ENCODE measurements around the gene WNT6. TPM values are rescaled to one million over a fixed set of nuclear protein-coding genes. Genes with fewer than 3 reads are reported as not detected.
A peak's percentile ranks its signal among the peaks of the same experiment; 100 is the strongest.

The WNT6 gene
- total and polyA plus RNA-seq, 3 experiments from 2014 or later: 0.27 to 0.42 (median 0.39) TPM

- CTCF ChIA-PET: interaction anchor here (0.6 to 15.8 kb wide), 5 partner anchors 15 to 531 kb away, joined by 3 to 1010 read pairs (median 3); partner anchors contain the start of genes BCS1L, CDK5R2, WNT10A and ZNF142
- Histone ChIP-seq H3K36me3 (ENCODE audit: insufficient read depth, low read length) (no peaks in the 10 kb centered on the region), H3K4me3 (ENCODE audit: low read length) (peak overlapping the region; percentile 57), H3K27me3 (ENCODE audit: insufficient read depth, low read length, poor library complexity, severe bottlenecking) (no peaks in the 10 kb centered on the region), H3K27ac (ENCODE audit: low read depth, low read length) (peak overlapping the region; percentile 70), H3K9me3 (ENCODE audit: low read length) (no peaks in the 10 kb centered on the region), H3K4me1 (ENCODE audit: insufficient read depth, low read length) (peaks cover 65% of the 10 kb centered on the region)
- peak overlapping the region; percentile 87 to 99 (median 98) for H3K27ac Mint-ChIP-seq
- peaks cover 49 to 71% (median 67%) of the 10 kb centered on the region in 3 donors for H3K4me1 Mint-ChIP-seq
- peak overlapping the region; percentile 57 to 84 (median 75) for H3K4me3 Mint-ChIP-seq
- H3K36me3 Mint-ChIP-seq: peaks cover 0 to 2% (median 0%) of the 10 kb centered on the region in 3 donors
- POLR2A ChIA-PET: interaction anchor here (0.5 to 8.3 kb wide), 5 partner anchors 12 to 553 kb away, joined by 3 to 130 read pairs (median 3); partner anchors contain the start of genes BCS1L, WNT10A and ZNF142
- H3K27me3 Mint-ChIP-seq: peaks cover 0 to 13% of the 10 kb centered on the region in 2 donors
- DNase-seq: no peak
- peaks cover 0 to 2% (median 0%) of the 10 kb centered on the region in 5 donors for H3K9me3 Mint-ChIP-seq
Measured at GRCh38 chr2:218893349-218894150, 33.9 kb downstream of the WNT6 start.

- peaks cover 0 to 2% (median 0%) of the 10 kb centered on the region in 5 donors for H3K9me3 Mint-ChIP-seq
- no peak for DNase-seq
- H3K36me3 ChIP-seq (ENCODE audit: insufficient read depth, low read length): no peaks in the 10 kb centered on the region
- ChIA-PET POLR2A (interaction anchor here (0.5 to 8.3 kb wide), 3 partner anchors 12 to 552 kb away, joined by 3 to 130 read pairs (median 3); partner anchors contain the start of gene WNT10A), CTCF (interaction anchor here (15.8 kb wide), 1 partner anchor 15 kb away, joined by 1010 read pairs; the partner anchor contains the start of gene WNT10A)
- peaks cover 0 to 2% (median 0%) of the 10 kb centered on the region in 3 donors for H3K36me3 Mint-ChIP-seq
- H3K4me3 Mint-ChIP-seq: peak overlapping the region; percentile 57 to 83 (median 75)
- H3K27ac Mint-ChIP-seq: peak overlapping the region; percentile 23 to 99 (median 98)
- peaks cover 52 to 73% (median 69%) of the 10 kb centered on the region in 3 donors for H3K4me1 Mint-ChIP-seq
- H3K4me1 ChIP-seq (ENCODE audit: insufficient read depth, low read length): peaks cover 67% of the 10 kb centered on the region
- H3K27ac ChIP-seq (ENCODE audit: low read depth, low read length): no peak overlapping the region
- no peaks in the 10 kb centered on the region for H3K27me3 ChIP-seq (ENCODE audit: insufficient read depth, low read length, poor library complexity, severe bottlenecking)
- H3K9me3 ChIP-seq (ENCODE audit: low read length): no peaks in the 10 kb centered on the region
- H3K27me3 Mint-ChIP-seq: peaks cover 0 to 18% of the 10 kb centered on the region in 2 donors
- H3K4me3 ChIP-seq (ENCODE audit: low read length): peak overlapping the region; percentile 57
Measured at GRCh38 chr2:218894151-218894879, 34.7 kb downstream of the WNT6 start.

- ChIA-PET POLR2A (interaction anchor here (8.3 kb wide), 1 partner anchor 13 kb away, joined by 130 read pairs; the partner anchor contains the start of gene WNT10A), CTCF (interaction anchor here (15.8 kb wide), 1 partner anchor 16 kb away, joined by 1010 read pairs; the partner anchor contains the start of gene WNT10A)
- Histone ChIP-seq H3K9me3 (ENCODE audit: low read length) (no peaks in the 10 kb centered on the region), H3K36me3 (ENCODE audit: insufficient read depth, low read length) (no peaks in the 10 kb centered on the region), H3K27ac (ENCODE audit: low read depth, low read length) (no peak overlapping the region), H3K4me3 (ENCODE audit: low read length) (no peak overlapping the region), H3K27me3 (ENCODE audit: insufficient read depth, low read length, poor library complexity, severe bottlenecking) (peaks cover 4% of the 10 kb centered on the region), H3K4me1 (ENCODE audit: insufficient read depth, low read length) (peaks cover 67% of the 10 kb centered on the region)
- H3K36me3 Mint-ChIP-seq: peaks cover 0 to 2% (median 0%) of the 10 kb centered on the region in 3 donors
- DNase-seq: no peak
- H3K4me1 Mint-ChIP-seq: peaks cover 52 to 73% (median 69%) of the 10 kb centered on the region in 3 donors
- H3K27ac Mint-ChIP-seq: peak overlapping the region; percentile 54 to 99 (median 98)
- H3K9me3 Mint-ChIP-seq: peaks cover 0 to 2% (median 0%) of the 10 kb centered on the region in 5 donors
- H3K4me3 Mint-ChIP-seq: peak overlapping the region in 5 of 7 donors; percentile 2 to 75 (median 18)
- peaks cover 0 to 20% of the 10 kb centered on the region in 2 donors for H3K27me3 Mint-ChIP-seq
Measured at GRCh38 chr2:218894880-218895157, 35.2 kb downstream of the WNT6 start.

GRCh38 chr2:218895326-218895725, 35.7 kb downstream of the WNT6 start:
- ChIA-PET POLR2A (interaction anchor here (8.3 kb wide), 1 partner anchor 13 kb away, joined by 130 read pairs; the partner anchor contains the start of gene WNT10A), CTCF (interaction anchor here (15.8 kb wide), 1 partner anchor 16 kb away, joined by 1010 read pairs; the partner anchor contains the start of gene WNT10A)
- H3K27ac Mint-ChIP-seq: peak overlapping the region; percentile 54 to 99 (median 98)
- H3K36me3 Mint-ChIP-seq: peaks cover 0 to 2% (median 0%) of the 10 kb centered on the region in 3 donors
- peaks cover 4% of the 10 kb centered on the region for H3K27me3 ChIP-seq (ENCODE audit: insufficient read depth, low read length, poor library complexity, severe bottlenecking)
- H3K27ac ChIP-seq (ENCODE audit: low read depth, low read length): no peak overlapping the region
- H3K36me3 ChIP-seq (ENCODE audit: insufficient read depth, low read length): no peaks in the 10 kb centered on the region
- peak overlapping the region in 5 of 7 donors; percentile 33 to 78 (median 69) for H3K4me3 Mint-ChIP-seq
- H3K4me1 Mint-ChIP-seq: peaks cover 52 to 73% (median 69%) of the 10 kb centered on the region in 3 donors
- no peak for DNase-seq
- H3K9me3 ChIP-seq (ENCODE audit: low read length): no peaks in the 10 kb centered on the region
- H3K4me3 ChIP-seq (ENCODE audit: low read length): no peak overlapping the region
- H3K9me3 Mint-ChIP-seq: peaks cover 0 to 2% (median 0%) of the 10 kb centered on the region in 5 donors
- peaks cover under 1 to 21% of the 10 kb centered on the region in 2 donors for H3K27me3 Mint-ChIP-seq
- peaks cover 67% of the 10 kb centered on the region for H3K4me1 ChIP-seq (ENCODE audit: insufficient read depth, low read length)

- Histone ChIP-seq H3K9me3 (ENCODE audit: low read length) (no peaks in the 10 kb centered on the region), H3K4me1 (ENCODE audit: insufficient read depth, low read length) (peaks cover 67% of the 10 kb centered on the region), H3K27me3 (ENCODE audit: insufficient read depth, low read length, poor library complexity, severe bottlenecking) (peaks cover 4% of the 10 kb centered on the region), H3K36me3 (ENCODE audit: insufficient read depth, low read length) (no peaks in the 10 kb centered on the region), H3K27ac (ENCODE audit: low read depth, low read length) (no peak overlapping the region), H3K4me3 (ENCODE audit: low read length) (peak overlapping the region; percentile 58)
- peaks cover 7 to 19% of the 10 kb centered on the region in 2 donors for H3K27me3 Mint-ChIP-seq
- peak overlapping the region; percentile 33 to 91 (median 78) for H3K4me3 Mint-ChIP-seq
- H3K36me3 Mint-ChIP-seq: no peaks in the 10 kb centered on the region
- H3K27ac Mint-ChIP-seq: peak overlapping the region; percentile 87 to 99 (median 98)
- H3K9me3 Mint-ChIP-seq: peaks cover 0 to 2% (median 0%) of the 10 kb centered on the region in 5 donors
- DNase-seq: no peak
- H3K4me1 Mint-ChIP-seq: peaks cover 52 to 72% (median 65%) of the 10 kb centered on the region in 3 donors
- ChIA-PET POLR2A (interaction anchor here (0.7 to 8.3 kb wide), 4 partner anchors 9 to 352 kb away, joined by 3 to 130 read pairs (median 28); partner anchors contain the start of gene WNT10A), CTCF (interaction anchor here (1.1 to 15.8 kb wide), 7 partner anchors 13 to 236 kb away, joined by 3 to 1010 read pairs (median 28); partner anchors contain the start of genes BCS1L, WNT10A and ZNF142)
Measured at GRCh38 chr2:218895759-218896500, 36.3 kb downstream of the WNT6 start.

- Mint-ChIP-seq H3K27me3 (peaks cover 12 to 21% of the 10 kb centered on the region in 2 donors), H3K4me3 (peak overlapping the region; percentile 33 to 91 (median 78)), H3K4me1 (peaks cover 50 to 64% (median 59%) of the 10 kb centered on the region in 3 donors), H3K27ac (peak overlapping the region; percentile 87 to 99 (median 98)), H3K36me3 (no peaks in the 10 kb centered on the region), H3K9me3 (peaks cover 0 to 2% (median 0%) of the 10 kb centered on the region in 5 donors)
- Histone ChIP-seq H3K4me3 (ENCODE audit: low read length) (peak overlapping the region; percentile 58), H3K9me3 (ENCODE audit: low read length) (no peaks in the 10 kb centered on the region), H3K4me1 (ENCODE audit: insufficient read depth, low read length) (peaks cover 65% of the 10 kb centered on the region), H3K27me3 (ENCODE audit: insufficient read depth, low read length, poor library complexity, severe bottlenecking) (peaks cover 6% of the 10 kb centered on the region), H3K27ac (ENCODE audit: low read depth, low read length) (peak overlapping the region; percentile 83), H3K36me3 (ENCODE audit: insufficient read depth, low read length) (no peaks in the 10 kb centered on the region)
- peak; percentile 81 to 96 (median 85) for DNase-seq
- POLR2A ChIA-PET: interaction anchor here (0.7 to 8.3 kb wide), 5 partner anchors 10 to 351 kb away, joined by 3 to 130 read pairs (median 3); partner anchors contain the start of gene WNT10A
- CTCF ChIA-PET: interaction anchor here (1.1 to 15.8 kb wide), 9 partner anchors 13 to 237 kb away, joined by 3 to 1010 read pairs (median 15); partner anchors contain the start of genes BCS1L, TTLL4, WNT10A and ZNF142
Measured at GRCh38 chr2:218896501-218897393, 37.1 kb downstream of the WNT6 start.
